DND-41 (cell line): Measurements from ENCODE around the gene NAIF1.

ENCODE experiments used
- ATAC-seq: fragments of 200-7000 bp; cut with Tn5 transposase; 3 replicates; pipeline ENCODE4 v1.9.1; 2021; ENCODE audit warnings: low read depth; ENCODE audit not compliant: insufficient read depth
- DNase-seq: peaks from one replicate; pipeline ENCODE4 v3.0.0-alpha.2; 2020
- H2AFZ ChIP-seq: 2 replicates; pipeline ENCODE4 v1.6.0; 2012; ENCODE audit warnings: low read depth, low read length
- H3K27ac ChIP-seq: 2 replicates; pipeline ENCODE4 v1.5.1; 2012; ENCODE audit warnings: low read length, inconsistent platforms
- H3K27me3 ChIP-seq: fragments of 200-600 bp; sonication (generic); 2 replicates; pipeline ENCODE4 v1.6.0; 2012; ENCODE audit warnings: low read length, mild to moderate bottlenecking, inconsistent platforms; ENCODE audit not compliant: insufficient read depth, poor library complexity
- H3K36me3 ChIP-seq: 2 replicates; pipeline ENCODE4 v1.5.1; 2012; ENCODE audit warnings: low read length, inconsistent platforms; ENCODE audit not compliant: insufficient read depth
- H3K4me1 ChIP-seq: 2 replicates; pipeline ENCODE4 v1.5.1; 2012; ENCODE audit warnings: mild to moderate bottlenecking, low read length; ENCODE audit not compliant: insufficient read depth
- H3K4me2 ChIP-seq: 2 replicates; pipeline ENCODE4 v1.6.0; 2012; ENCODE audit warnings: mild to moderate bottlenecking, moderate library complexity, low read length, inconsistent platforms; ENCODE audit not compliant: insufficient read depth
- H3K4me3 ChIP-seq, 2 experiments: fragments of 200-600 bp in 1 of 2; shearing (Covaris generic) in 1 of 2; 2 replicates each; pipeline ENCODE4 v1.5.1; 2012 to 2016; ENCODE audit warnings: inconsistent platforms in 2 of 2, low read length in 2 of 2, mild to moderate bottlenecking in 2 of 2, low read depth in 1 of 2, moderate library complexity in 1 of 2
- H3K79me2 ChIP-seq: 2 replicates; pipeline ENCODE4 v1.6.0; 2012; ENCODE audit warnings: low read length, inconsistent platforms; ENCODE audit not compliant: insufficient read depth
- H3K9ac ChIP-seq: 2 replicates; pipeline ENCODE4 v1.6.0; 2012; ENCODE audit warnings: low read depth, mild to moderate bottlenecking, inconsistent platforms, low read length, moderate library complexity
- H3K9me3 ChIP-seq: 2 replicates; pipeline ENCODE4 v1.5.1; 2012; ENCODE audit warnings: low read length, moderate library complexity, mild to moderate bottlenecking, inconsistent platforms; ENCODE audit not compliant: insufficient read depth, severe bottlenecking
- H4K20me1 ChIP-seq: 2 replicates; pipeline ENCODE4 v1.6.0; 2012; ENCODE audit warnings: low read length; ENCODE audit not compliant: insufficient read depth
- CTCF ChIP-seq: IDR thresholded peaks from 2 replicates; pipeline ENCODE4 v1.5.1; 2012; ENCODE audit warnings: borderline replicate concordance, low read length, moderate library complexity, mild to moderate bottlenecking; ENCODE audit not compliant: poor library complexity, severe bottlenecking; ENCODE audit errors: extremely low read depth
- EZH2 ChIP-seq: IDR thresholded peaks from 3 replicates; pipeline ENCODE4 v1.6.1; 2012; ENCODE audit warnings: borderline replicate concordance, low read depth, mild to moderate bottlenecking, moderate library complexity, low read length, inconsistent platforms; ENCODE audit not compliant: severe bottlenecking

NAIF1 gene

GRCh38 chr9:128078504-128079434 lies 11.6 kb upstream of the NAIF1 start:
- Histone ChIP-seq H2AFZ (no peak overlapping the region), H3K9ac (no peak overlapping the region), H3K4me3 (no peak overlapping the region), H3K27ac (no peak overlapping the region), H3K9me3 (no peaks in the 10 kb centered on the region), H3K36me3 (peaks cover 12% of the 10 kb centered on the region), H3K79me2 (peaks cover 79% of the 10 kb centered on the region), H3K4me2 (no peak overlapping the region), H3K27me3 (no peaks in the 10 kb centered on the region), H4K20me1 (peaks cover 17% of the 10 kb centered on the region), H3K4me1 (no peaks in the 10 kb centered on the region)
- TF ChIP-seq CTCF (no peak), EZH2 (no peak)
- no peak for ATAC-seq
- no peak for DNase-seq

GRCh38 chr9:128077847-128078503 lies 10.9 kb upstream of the NAIF1 start:
- peaks cover 16% of the 10 kb centered on the region for H3K36me3 ChIP-seq
- peaks cover 18% of the 10 kb centered on the region for H4K20me1 ChIP-seq
- no peak overlapping the region for H3K27ac ChIP-seq
- no peak overlapping the region for H3K4me2 ChIP-seq
- no peak for DNase-seq
- H2AFZ ChIP-seq: no peak overlapping the region
- H3K79me2 ChIP-seq: peaks cover 84% of the 10 kb centered on the region
- no peak overlapping the region for H3K4me3 ChIP-seq
- no peaks in the 10 kb centered on the region for H3K27me3 ChIP-seq
- TF ChIP-seq CTCF (no peak), EZH2 (no peak)
- no peak for ATAC-seq
- H3K4me1 ChIP-seq: peaks cover 5% of the 10 kb centered on the region; the same call in 1 of the 2 replicates
- H3K9me3 ChIP-seq: no peaks in the 10 kb centered on the region
- H3K9ac ChIP-seq: no peak overlapping the region

- DNase-seq (no peak), ATAC-seq (no peak)
- peaks cover 46% of the 10 kb centered on the region for H3K4me1 ChIP-seq
- H3K27ac ChIP-seq: peak overlapping the region; percentile 82
- H3K4me3 ChIP-seq: no peak overlapping the region
- peaks cover 11% of the 10 kb centered on the region for H3K36me3 ChIP-seq
- H4K20me1 ChIP-seq: peaks cover 14% of the 10 kb centered on the region
- TF ChIP-seq CTCF (no peak), EZH2 (no peak)
- H3K9ac ChIP-seq: peak overlapping the region; percentile 37; the same call in 1 of the 2 replicates
- peaks cover 93% of the 10 kb centered on the region for H3K79me2 ChIP-seq
- no peak overlapping the region for H2AFZ ChIP-seq
- 0 out of 2 replicates have a peak overlapping the region, but pooled peaks have one; percentile 22 for H3K4me2 ChIP-seq
- H3K27me3 ChIP-seq: no peaks in the 10 kb centered on the region
- no peaks in the 10 kb centered on the region for H3K9me3 ChIP-seq
These were observed 6.2 kb upstream of the NAIF1 start for GRCh38 chr9:128073253-128073886.
